ENCODE measurements around the gene ELMO1. TPM values are rescaled to one million over a fixed set of nuclear protein-coding genes. Genes with fewer than 3 reads are reported as not detected.

The ELMO1 gene
- total RNA-seq, 2 experiments from 2014 or later: 72.8 to 75.3 TPM

DNA sequence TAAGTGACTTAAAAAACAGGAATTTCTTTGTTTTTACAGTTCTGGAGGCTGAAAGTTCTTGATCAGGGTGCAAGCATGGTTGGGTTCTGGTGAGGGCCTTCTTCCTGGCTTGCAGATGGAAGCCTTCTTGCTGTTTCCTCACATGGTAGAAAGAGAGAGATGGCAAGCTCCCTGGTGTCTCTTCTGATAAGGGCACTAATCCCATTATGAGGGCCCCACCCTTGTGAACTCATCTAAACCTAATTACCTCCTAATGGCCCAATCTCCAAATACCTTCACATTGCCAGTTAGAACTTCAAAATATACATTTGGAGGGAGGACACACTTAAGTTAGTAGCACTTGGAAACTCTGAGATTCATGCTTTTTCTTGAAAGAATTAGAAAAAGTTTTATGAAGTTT lies 410.0 kb downstream of the ELMO1 start:
- TF ChIP-seq, protein P1, sequence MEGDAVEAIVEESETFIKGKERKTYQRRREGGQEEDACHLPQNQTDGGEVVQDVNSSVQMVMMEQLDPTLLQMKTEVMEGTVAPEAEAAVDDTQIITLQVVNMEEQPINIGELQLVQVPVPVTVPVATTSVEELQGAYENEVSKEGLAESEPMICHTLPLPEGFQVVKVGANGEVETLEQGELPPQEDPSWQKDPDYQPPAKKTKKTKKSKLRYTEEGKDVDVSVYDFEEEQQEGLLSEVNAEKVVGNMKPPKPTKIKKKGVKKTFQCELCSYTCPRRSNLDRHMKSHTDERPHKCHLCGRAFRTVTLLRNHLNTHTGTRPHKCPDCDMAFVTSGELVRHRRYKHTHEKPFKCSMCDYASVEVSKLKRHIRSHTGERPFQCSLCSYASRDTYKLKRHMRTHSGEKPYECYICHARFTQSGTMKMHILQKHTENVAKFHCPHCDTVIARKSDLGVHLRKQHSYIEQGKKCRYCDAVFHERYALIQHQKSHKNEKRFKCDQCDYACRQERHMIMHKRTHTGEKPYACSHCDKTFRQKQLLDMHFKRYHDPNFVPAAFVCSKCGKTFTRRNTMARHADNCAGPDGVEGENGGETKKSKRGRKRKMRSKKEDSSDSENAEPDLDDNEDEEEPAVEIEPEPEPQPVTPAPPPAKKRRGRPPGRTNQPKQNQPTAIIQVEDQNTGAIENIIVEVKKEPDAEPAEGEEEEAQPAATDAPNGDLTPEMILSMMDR (IDR thresholded peaks at IDR 0.05): no peak
- intact Hi-C loops (cut with micrococcal nuclease): no loop called here
- Mint-ChIP-seq H3K27me3 (no peaks in the 10 kb centered on the region), H3K4me3 (no peak overlapping the region), H3K36me3 (ENCODE audit: low read depth) (peaks cover 43% of the 10 kb centered on the region), H3K9me3 (peaks cover 21% of the 10 kb centered on the region), H3K27ac (no peak overlapping the region), H3K4me1 (ENCODE audit: low read depth) (peaks cover 2% of the 10 kb centered on the region)
- ATAC-seq (no peak), DNase-seq (no peak)
- ChIA-PET POLR2A (interaction anchor here (0.6 to 1.1 kb wide), 2 partner anchors 12 to 33 kb away, joined by 3 read pairs; no protein-coding TSS in a partner anchor), CTCF (no interaction called here)

DNA sequence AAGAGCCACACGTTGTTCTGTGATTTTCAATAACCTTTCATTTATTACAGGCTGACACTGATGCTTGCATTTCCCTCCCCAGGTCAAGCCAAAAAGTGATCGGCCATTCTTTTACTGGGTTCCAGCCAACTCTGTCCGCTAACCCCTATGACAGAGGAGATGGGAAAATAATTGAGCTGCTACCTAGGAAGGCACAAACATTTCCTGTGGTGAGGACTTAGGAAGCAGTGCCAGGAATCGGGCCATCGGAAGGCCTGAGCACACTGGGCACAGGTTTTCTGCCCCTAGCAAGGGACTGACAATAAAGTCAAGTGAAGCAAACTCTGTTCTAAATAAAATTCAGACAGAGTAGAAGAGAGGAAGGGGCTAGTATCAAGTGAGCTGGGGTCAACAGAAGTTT lies 411.4 kb downstream of the ELMO1 start:
- intact Hi-C loops (cut with micrococcal nuclease): no loop called here
- H3K36me3 Mint-ChIP-seq (ENCODE audit: low read depth): peaks cover 39% of the 10 kb centered on the region
- H3K27me3 Mint-ChIP-seq: no peaks in the 10 kb centered on the region
- ATAC-seq (no peak), DNase-seq (no peak)
- TF ChIP-seq, protein P1 (IDR thresholded peaks at IDR 0.05): no peak
- peaks cover 9% of the 10 kb centered on the region for H3K4me1 Mint-ChIP-seq (ENCODE audit: low read depth)
- peaks cover 19% of the 10 kb centered on the region for H3K9me3 Mint-ChIP-seq
- no peak overlapping the region for H3K4me3 Mint-ChIP-seq
- CTCF ChIA-PET: no interaction called here
- POLR2A ChIA-PET: no interaction called here
- H3K27ac Mint-ChIP-seq: no peak overlapping the region

DNA sequence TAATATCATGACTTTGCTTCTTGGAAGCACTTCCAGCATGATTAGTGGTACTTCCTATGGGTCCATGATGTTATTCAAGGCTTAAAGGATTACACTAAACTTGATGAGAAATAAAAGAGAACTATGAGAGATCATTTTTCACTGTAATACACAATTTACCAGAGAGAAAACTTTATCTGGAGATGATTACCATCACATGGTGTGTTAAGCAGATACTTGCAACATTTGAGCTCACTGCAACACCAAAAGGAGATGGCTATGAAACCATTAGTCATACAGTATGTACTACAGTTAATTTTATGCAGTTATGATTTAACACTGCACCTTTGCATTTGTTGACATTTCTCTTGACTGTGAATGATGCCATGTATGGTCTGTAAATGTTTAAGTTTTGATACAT lies 413.0 kb downstream of the ELMO1 start:
- intact Hi-C loops (cut with micrococcal nuclease): no loop called here
- peak; percentile 25 for ATAC-seq
- H3K27me3 Mint-ChIP-seq: no peaks in the 10 kb centered on the region
- peaks cover 25% of the 10 kb centered on the region for H3K4me1 Mint-ChIP-seq (ENCODE audit: low read depth)
- DNase-seq: no peak
- H3K9me3 Mint-ChIP-seq: peaks cover 13% of the 10 kb centered on the region
- TF ChIP-seq, protein P1 (IDR thresholded peaks at IDR 0.05): no peak
- POLR2A ChIA-PET: no interaction called here
- H3K4me3 Mint-ChIP-seq: no peak overlapping the region
- no peak overlapping the region for H3K27ac Mint-ChIP-seq
- peaks cover 40% of the 10 kb centered on the region for H3K36me3 Mint-ChIP-seq (ENCODE audit: low read depth)
- CTCF ChIA-PET: interaction anchor here (1.3 kb wide), 1 partner anchor 146 kb away, joined by 5 read pairs; no protein-coding TSS in a partner anchor

DNA sequence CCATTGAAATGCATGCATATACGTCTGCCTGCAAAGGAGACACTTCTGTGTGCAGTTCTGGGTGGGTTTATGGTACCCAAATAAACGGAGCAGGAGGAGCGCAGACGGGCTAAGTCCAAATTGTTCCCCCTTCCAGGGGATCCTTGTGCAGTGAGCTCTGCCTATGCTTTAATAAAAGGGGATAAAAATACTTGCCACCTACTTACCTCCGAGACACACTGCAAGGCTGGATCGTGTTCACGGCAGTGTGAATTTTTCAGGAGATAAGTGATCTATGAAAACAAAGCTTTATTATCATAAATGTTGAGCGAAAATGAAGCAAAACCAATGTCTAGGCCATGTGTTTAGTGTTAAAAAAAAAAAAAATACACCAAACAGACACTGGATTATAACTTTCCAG lies 415.5 kb downstream of the ELMO1 start:
- Mint-ChIP-seq H3K27me3 (no peaks in the 10 kb centered on the region), H3K9me3 (peaks cover 2% of the 10 kb centered on the region), H3K36me3 (ENCODE audit: low read depth) (peaks cover 29% of the 10 kb centered on the region), H3K4me3 (no peak overlapping the region), H3K27ac (no peak overlapping the region), H3K4me1 (ENCODE audit: low read depth) (peaks cover 47% of the 10 kb centered on the region)
- CTCF ChIA-PET: no interaction called here
- no peak for DNase-seq
- intact Hi-C loops (cut with micrococcal nuclease): no loop called here
- POLR2A ChIA-PET: no interaction called here
- ATAC-seq: no peak
- TF ChIP-seq, protein P1 (IDR thresholded peaks at IDR 0.05): no peak

DNA sequence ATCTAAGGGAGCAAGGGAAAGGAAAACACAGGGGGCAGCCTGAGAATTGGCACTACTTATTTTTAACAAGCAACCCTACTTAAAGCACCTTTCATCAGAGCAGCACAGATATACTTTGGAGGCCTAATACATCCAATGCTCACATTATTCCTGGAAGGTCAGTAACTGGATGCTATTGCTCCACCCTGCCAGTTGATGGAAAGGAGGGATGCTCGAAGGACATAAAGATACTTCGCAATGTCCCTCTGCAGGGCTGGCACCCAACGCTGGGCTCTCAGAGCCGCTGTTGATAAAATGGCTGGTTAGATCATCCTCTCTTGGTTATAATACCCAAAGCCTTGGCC lies 416.4 kb downstream of the ELMO1 start:
- DNase-seq: no peak
- no peaks in the 10 kb centered on the region for H3K27me3 Mint-ChIP-seq
- H3K4me3 Mint-ChIP-seq: no peak overlapping the region
- H3K36me3 Mint-ChIP-seq (ENCODE audit: low read depth): peaks cover 24% of the 10 kb centered on the region
- ATAC-seq: no peak
- POLR2A ChIA-PET: no interaction called here
- H3K9me3 Mint-ChIP-seq: no peaks in the 10 kb centered on the region
- peaks cover 55% of the 10 kb centered on the region for H3K4me1 Mint-ChIP-seq (ENCODE audit: low read depth)
- TF ChIP-seq, protein P1 (IDR thresholded peaks at IDR 0.05): no peak
- peak overlapping the region; percentile 65 for H3K27ac Mint-ChIP-seq
- CTCF ChIA-PET: no interaction called here
- intact Hi-C loops (cut with micrococcal nuclease): no loop called here
